Measurements from ENCODE around the gene CTDSPL2.

- TF ChIP-seq POLR2A (IDR thresholded peaks at IDR 0.05) (no peak), EP300 (IDR thresholded peaks at IDR 0.05) (no peak)
- TF ChIP-seq, protein P1, sequence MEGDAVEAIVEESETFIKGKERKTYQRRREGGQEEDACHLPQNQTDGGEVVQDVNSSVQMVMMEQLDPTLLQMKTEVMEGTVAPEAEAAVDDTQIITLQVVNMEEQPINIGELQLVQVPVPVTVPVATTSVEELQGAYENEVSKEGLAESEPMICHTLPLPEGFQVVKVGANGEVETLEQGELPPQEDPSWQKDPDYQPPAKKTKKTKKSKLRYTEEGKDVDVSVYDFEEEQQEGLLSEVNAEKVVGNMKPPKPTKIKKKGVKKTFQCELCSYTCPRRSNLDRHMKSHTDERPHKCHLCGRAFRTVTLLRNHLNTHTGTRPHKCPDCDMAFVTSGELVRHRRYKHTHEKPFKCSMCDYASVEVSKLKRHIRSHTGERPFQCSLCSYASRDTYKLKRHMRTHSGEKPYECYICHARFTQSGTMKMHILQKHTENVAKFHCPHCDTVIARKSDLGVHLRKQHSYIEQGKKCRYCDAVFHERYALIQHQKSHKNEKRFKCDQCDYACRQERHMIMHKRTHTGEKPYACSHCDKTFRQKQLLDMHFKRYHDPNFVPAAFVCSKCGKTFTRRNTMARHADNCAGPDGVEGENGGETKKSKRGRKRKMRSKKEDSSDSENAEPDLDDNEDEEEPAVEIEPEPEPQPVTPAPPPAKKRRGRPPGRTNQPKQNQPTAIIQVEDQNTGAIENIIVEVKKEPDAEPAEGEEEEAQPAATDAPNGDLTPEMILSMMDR (IDR thresholded peaks at IDR 0.05) = no peak
These were observed 20.4 kb downstream of the CTDSPL2 start for GRCh38 chr15:44447772-44448376.

All from tibial nerve (tissue), 4 donors.